ENCODE data around the gene DYRK1A.

DNA sequence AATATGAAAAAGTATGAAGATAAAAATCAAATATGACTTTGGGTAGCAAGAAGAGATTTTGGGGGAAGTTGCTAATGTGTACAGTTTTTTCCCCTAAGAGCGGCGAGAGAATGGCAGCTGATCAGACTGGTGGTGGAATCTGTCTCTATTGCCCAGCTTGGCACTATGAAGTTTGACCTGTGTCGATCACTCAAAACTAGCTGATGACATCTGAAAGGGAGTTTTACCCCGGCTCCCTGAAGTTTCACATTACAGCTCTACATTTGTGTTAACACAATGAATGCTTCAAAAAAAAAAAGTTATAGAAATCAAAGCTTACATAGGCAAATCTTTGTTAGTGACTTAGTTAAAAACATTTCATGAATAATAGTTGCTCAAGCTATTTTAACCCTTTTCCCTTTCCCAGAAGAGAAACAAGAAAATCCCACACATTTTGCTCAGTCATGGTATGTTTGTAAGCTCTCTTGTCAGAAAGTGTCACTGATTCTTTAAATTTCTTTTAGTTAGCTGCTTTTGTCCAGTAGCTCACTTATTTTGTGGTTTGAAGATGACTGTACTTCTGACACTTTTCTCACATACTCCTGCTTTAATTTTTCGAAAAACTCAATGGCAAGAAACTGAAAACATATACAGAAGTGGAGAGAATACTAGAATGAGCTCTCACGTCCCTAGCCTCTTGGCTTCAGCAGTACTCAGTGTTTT is 41.3 kb downstream of the DYRK1A start:
- TF ChIP-seq POLR2AphosphoS5 (IDR thresholded peaks at IDR 0.05; ENCODE audit: borderline replicate concordance, low read depth, low read length) (no peak), EZH2 (IDR thresholded peaks at IDR 0.05) (no peak)
